ENCODE results near the gene COP1.
"Not testable (repeated sequence)": the region's sequence is repeated elsewhere in the genome, so short reads cannot be mapped to it uniquely, and the experiment has no call there.

DNA sequence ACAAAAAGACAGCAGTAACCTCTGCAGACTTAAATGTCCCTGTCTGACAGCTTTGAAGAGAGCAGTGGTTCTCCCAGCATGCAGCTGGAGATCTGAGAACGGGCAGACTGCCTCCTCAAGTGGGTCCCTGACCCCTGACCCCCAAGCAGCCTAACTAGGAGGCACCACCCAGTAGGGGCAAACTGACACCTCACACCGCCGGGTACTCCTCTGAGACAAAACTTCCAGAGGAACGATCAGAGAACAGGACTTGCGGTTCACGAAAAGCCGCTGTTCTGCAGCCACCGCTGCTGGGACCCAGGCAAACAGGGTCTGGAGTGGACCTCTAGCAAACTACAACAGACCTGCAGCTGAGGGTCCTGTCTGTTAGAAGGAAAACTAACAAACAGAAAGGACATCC lies 214.3 kb downstream of the COP1 start:
- TF ChIP-seq CTCF (conservative IDR thresholded peaks at IDR 0.05; ENCODE audit: low read depth, low read length); EZH2 (IDR thresholded peaks at IDR 0.05; ENCODE audit: borderline replicate concordance, low read depth, low read length, poor library complexity, severe bottlenecking): not testable (repeated sequence)

Measured in A673 (cell line).